K562 (cell line): ENCODE results near the gene LRRC51. TPM values are rescaled to one million over a fixed set of nuclear protein-coding genes. Genes with fewer than 3 reads are reported as not detected.
A peak's percentile ranks its signal among the peaks of the same experiment; 100 is the strongest.

Experiments
- ATAC-seq: fragments of 200-7000 bp; cut with Tn5 transposase; 3 replicates; pipeline ENCODE4 v1.9.1; 2020; ENCODE audit warnings: moderate library complexity
- BruUV-seq: library from RNA; stranded (reverse); fragments of 400-500 nt; replicated peaks from 2 replicates; lab custom pipeline; 2021; lab: Mats Ljungman, UMichigan
- CTCF ChIA-PET: fragments of 300-600 bp; formaldehyde crosslinking; extraction: SDS; loops from one replicate; lab custom pipeline; 2021; ENCODE audit warnings: low intra/inter-chr PET ratio; lab: Yijun Ruan, JAX
- POLR2A ChIA-PET: fragments of 300-600, 350-650 bp; sonication (Branson Sonifier 250); formaldehyde crosslinking; extraction: SDS; loops from one replicate; lab custom pipeline; 2021; ENCODE audit warnings: antibody characterized with exemption, inconsistent platforms; lab: Yijun Ruan, JAX
- DNase-seq, 4 experiments: peaks; one replicate each; pipeline versions ENCODE4 v3.0.0 to v3.0.0-alpha.2; 2011 to 2018; ENCODE audit warnings: low spot score in 3 of 4, mixed read lengths in 3 of 4; ENCODE audit errors: extremely low read depth in 1 of 4
- FAIRE-seq: peaks from 2 replicates; lab custom pipeline; 2011; peaks lifted over from hg19 to GRCh38; lab: Jason Lieb, UNC
- H2AFZ ChIP-seq: 2 replicates; pipeline ENCODE4 v1.6.0; 2011; ENCODE audit warnings: low read depth, low read length, control low read depth, inconsistent platforms
- H3K27ac ChIP-seq: fragments of 200-600 bp; 3 replicates; pipeline ENCODE4 v1.8.0; 2011; ENCODE audit warnings: low read depth, mild to moderate bottlenecking, control low read depth, inconsistent platforms, low read length, moderate library complexity, mixed read lengths; ENCODE audit errors: extremely low read depth
- H3K27me3 ChIP-seq, 2 experiments: fragments of 300-600 bp in 1 of 2; 2 replicates in 1 of 2; 3 replicates in 1 of 2; pipeline versions ENCODE4 v1.6.0 to v1.8.0; 2011; ENCODE audit warnings: inconsistent platforms in 2 of 2, low read length in 2 of 2, mild to moderate bottlenecking in 1 of 2, mixed read lengths in 1 of 2, moderate library complexity in 1 of 2; ENCODE audit not compliant: control insufficient read depth in 2 of 2, insufficient read depth in 2 of 2
- H3K36me3 ChIP-seq: fragments of 300-600 bp; 3 replicates; pipeline ENCODE4 v1.8.0; 2011; ENCODE audit warnings: mild to moderate bottlenecking, low read length, inconsistent platforms; ENCODE audit not compliant: control insufficient read depth, insufficient read depth
- H3K4me1 ChIP-seq, 2 experiments: fragments of 200-600 bp in 1 of 2; replicated peaks in 1 of 2; 2 replicates in 1 of 2; 3 replicates in 1 of 2; pipeline versions ENCODE4 v1.5.1 to v1.8.0; 2011; ENCODE audit warnings: inconsistent platforms in 2 of 2, low read length in 2 of 2, mild to moderate bottlenecking in 1 of 2, mixed read lengths in 1 of 2, moderate library complexity in 1 of 2; ENCODE audit not compliant: control insufficient read depth in 2 of 2, insufficient read depth in 2 of 2
- H3K4me2 ChIP-seq: 2 replicates; pipeline ENCODE4 v1.6.1; 2011; ENCODE audit warnings: low read length, control low read depth, inconsistent platforms, mixed read lengths; ENCODE audit not compliant: insufficient read depth
- H3K4me3 ChIP-seq: fragments of 200-600 bp; sonication (generic), shearing (Covaris generic); 2 replicates; pipeline ENCODE4 v1.5.1; 2016; ENCODE audit warnings: control low read depth, inconsistent platforms
- H3K79me2 ChIP-seq: fragments of 200-600 bp; 3 replicates; pipeline ENCODE4 v1.8.0; 2011; ENCODE audit warnings: low read length, inconsistent platforms; ENCODE audit not compliant: control insufficient read depth, insufficient read depth
- H3K9ac ChIP-seq, 2 experiments: 2 replicates each; pipeline versions ENCODE4 v1.6.0 to v1.6.1; 2011; ENCODE audit warnings: low read depth in 2 of 2, low read length in 2 of 2, control low read depth in 1 of 2, inconsistent platforms in 1 of 2, mild to moderate bottlenecking in 1 of 2, mixed read lengths in 1 of 2; ENCODE audit not compliant: insufficient read depth in 1 of 2
- H3K9me1 ChIP-seq: one replicate; pipeline ENCODE4 v1.6.0; 2011; ENCODE audit warnings: inconsistent platforms, mild to moderate bottlenecking, low read length, moderate library complexity; ENCODE audit not compliant: control insufficient read depth, insufficient read depth
- H3K9me3 ChIP-seq: replicated peaks from 2 replicates; pipeline ENCODE4 v1.5.1; 2011; ENCODE audit warnings: low read depth, low read length, inconsistent platforms; ENCODE audit not compliant: control insufficient read depth, insufficient read depth
- H4K20me1 ChIP-seq: replicated peaks from 2 replicates; pipeline ENCODE4 v1.6.1; 2011; ENCODE audit warnings: low read length, inconsistent platforms, mixed read lengths; ENCODE audit not compliant: control insufficient read depth, insufficient read depth
- PHB ChIP-seq: fragments of 250-450 bp; sonication (Bioruptor Pico); IDR thresholded peaks from 2 replicates; pipeline ENCODE4 v1.5.0; 2021
- POLR2G ChIP-seq: fragments of 200-400 bp; formaldehyde crosslinking; IDR thresholded peaks from 2 replicates; pipeline ENCODE4 v1.6.1; 2017; ENCODE audit warnings: low read depth, mild to moderate bottlenecking, antibody characterized with exemption, low read length, moderate library complexity
- ZKSCAN1 ChIP-seq: fragments of 150-350 bp; IDR thresholded peaks from 2 replicates; pipeline ENCODE4 v1.6.1; 2016; ENCODE audit warnings: low read depth, low read length
- WGBS: fragments of 100-300 bp; shearing (Covaris generic); methylation state at CpG from one replicate; pipeline ENCODE4 v1.1.6; 2016; ENCODE audit warnings: low coverage, mixed read lengths; ENCODE audit not compliant: insufficient coverage; ENCODE audit errors: missing lambda C conversion rate; 5-methylcytosine and 5-hydroxymethylcytosine counted together
- in situ Hi-C: fragments of 300-500 bp; cut with MboI; formaldehyde crosslinking; loops from 4 replicates; pipeline ENCODE4 v1.15.0; 2018; ENCODE audit warnings: inconsistent platforms, mixed read lengths
- intact Hi-C: fragments of 100-400 bp; cut with micrococcal nuclease; formaldehyde crosslinking; loops from 2 replicates; pipeline ENCODE4 v1.14.2; 2022
- polyA plus RNA-seq, 8 experiments: library from polyadenylated mRNA; depleted of rRNA in 4 of 8; stranded (reverse) in 5 of 8; unstranded in 3 of 8; fragments of >200 nt; fragmentation: Nextera tagmentation in 2 of 8; fragmentation: Illumina TruSeq in 1 of 8; extraction: Ambion mirVana in 2 of 8; extraction: Trizol in 1 of 8; gene quantifications; 2 replicates each; pipeline versions ENCODE4 v1.2.1 to v1.2.3, GENCODE V29; 2011 to 2014; ENCODE audit warnings: inconsistent platforms in 1 of 8, missing spikeins in 1 of 8
- total RNA-seq, 7 experiments: library from RNA; depleted of rRNA in 6 of 7; stranded (reverse); fragments of >200 nt in 6 of 7; fragmentation: Illumina TruSeq in 2 of 7; extraction: Trizol in 2 of 7; gene quantifications; 2 replicates each; pipeline versions ENCODE4 v1.2.1 to v1.2.3, GENCODE V29; 2011 to 2021; ENCODE audit warnings: low replicate concordance in 1 of 7
- TF ChIP-seq, protein P1 (sequence below): fragments of 450-650 bp; IDR thresholded peaks from 2 replicates; pipeline ENCODE4 v1.6.1; 2016; ENCODE audit warnings: antibody characterized with exemption

LRRC51 gene
- total and polyA plus RNA-seq, 9 of the 15 experiments (the other 6 are each of a cell fraction or from before 2014, with no cell fraction given) = 4.7 to 10.6 (median 5.6) TPM

DNA sequence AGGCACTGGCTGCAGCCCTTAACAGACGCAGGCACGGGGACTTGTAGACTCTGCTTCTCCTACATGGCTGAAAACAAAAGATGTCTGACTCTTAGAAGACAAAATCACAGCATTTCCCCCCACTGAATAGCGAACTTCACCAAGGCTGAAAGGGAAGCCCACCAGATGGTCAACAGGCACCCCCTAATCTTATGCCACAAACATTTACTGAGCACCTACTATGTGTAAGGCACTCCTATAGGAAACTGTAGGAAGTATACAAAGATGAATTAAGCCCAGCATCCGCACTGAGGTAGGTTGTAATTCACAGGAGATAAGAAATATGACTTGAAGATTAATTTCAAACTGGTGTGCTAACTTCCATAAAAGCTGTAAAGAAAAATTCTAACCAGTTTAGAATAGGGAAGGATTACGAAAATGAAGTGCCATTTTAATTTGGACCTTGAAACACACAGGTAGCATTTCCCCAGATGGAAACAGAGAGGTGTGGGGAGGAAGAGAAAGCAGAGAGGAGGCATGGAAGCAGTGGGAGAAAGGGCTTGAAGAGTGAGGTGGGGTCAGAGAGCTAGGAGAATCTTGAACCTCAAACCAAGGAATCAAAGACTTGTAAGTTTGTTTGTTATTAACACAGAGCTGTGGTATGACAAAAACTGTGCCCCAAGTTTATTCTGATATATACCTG lies 38.4 kb upstream of the LRRC51 start:
- ChIA-PET CTCF (no interaction called here), POLR2A (interaction anchor here (0.7 to 1.5 kb wide), 2 partner anchors 17 to 25 kb away, joined by 3 read pairs; no protein-coding TSS in a partner anchor)
- Histone ChIP-seq H4K20me1 (0 out of 2 replicates have a peak, but pooled peaks cover 10% of the 10 kb centered on the region), H3K4me2 (no peak overlapping the region), H3K9me3 (no peaks in the 10 kb centered on the region), H3K79me2 (peaks cover 56% of the 10 kb centered on the region), H3K9me1 (peaks cover 3% of the 10 kb centered on the region), H2AFZ (no peak overlapping the region), H3K4me3 (no peak overlapping the region), H3K36me3 (peaks cover 8% of the 10 kb centered on the region; the same call in 1 of the 3 replicates), H3K27me3 (no peaks in the 10 kb centered on the region), H3K27ac (no peak overlapping the region), H3K9ac (peak overlapping the region in 1 of 2 experiments; percentile 80; a peak in 1 of 4 replicates), H3K4me1 (peaks cover 26 to 30% of the 10 kb centered on the region in 2 experiments)
- intact Hi-C loops = no loop called here
- no TSS peak for BruUV-seq
- ATAC-seq (no peak), FAIRE-seq (no peak), DNase-seq (no peak)
- WGBS = 68% methylated on average over 4 of the region's 5 CpGs
- in situ Hi-C loops = no loop called here
- TF ChIP-seq POLR2G = 0 out of 2 replicates have a peak, but pooled peaks have one; percentile 3
- no peak for TF ChIP-seq PHB
- TF ChIP-seq, protein P1, sequence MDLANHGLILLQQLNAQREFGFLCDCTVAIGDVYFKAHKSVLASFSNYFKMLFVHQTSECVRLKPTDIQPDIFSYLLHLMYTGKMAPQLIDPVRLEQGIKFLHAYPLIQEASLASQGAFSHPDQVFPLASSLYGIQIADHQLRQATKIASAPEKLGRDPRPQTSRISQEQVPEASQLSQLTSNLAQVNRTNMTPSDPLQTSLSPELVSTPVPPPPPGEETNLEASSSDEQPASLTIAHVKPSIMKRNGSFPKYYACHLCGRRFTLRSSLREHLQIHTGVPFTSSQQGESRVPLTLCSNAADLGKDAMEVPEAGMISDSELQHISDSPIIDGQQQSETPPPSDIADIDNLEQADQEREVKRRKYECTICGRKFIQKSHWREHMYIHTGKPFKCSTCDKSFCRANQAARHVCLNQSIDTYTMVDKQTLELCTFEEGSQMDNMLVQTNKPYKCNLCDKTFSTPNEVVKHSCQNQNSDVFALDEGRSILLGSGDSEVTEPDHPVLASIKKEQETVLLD = no peak
- peak; percentile 49; the same call in 1 of the 2 replicates for TF ChIP-seq ZKSCAN1
